Activated CD4-positive, CD25-positive, alpha-beta regulatory T cell treated with anti-CD3 and anti-CD28 coated beads, Interleukin-2, amount 50 U/mL, for 24 hours (primary cell): Measurements from ENCODE around the gene TMEM108.
A peak's percentile ranks its signal among the peaks of the same experiment; 100 is the strongest.

Source experiments
- ATAC-seq, 2 donors: fragments of 150-1000 bp; cut with Tn5 transposase; one replicate each; pipeline ENCODE4 v1.10.0; 2021; ENCODE audit warnings: mild to moderate bottlenecking in 1 of 2, moderate library complexity in 1 of 2

TMEM108 gene

GRCh38 chr3:133429063-133429462 is 390.9 kb downstream of the TMEM108 start:
- ATAC-seq = no peak

GRCh38 chr3:133439563-133439962 is 401.4 kb downstream of the TMEM108 start:
- ATAC-seq = no peak

GRCh38 chr3:133440652-133441051 is 402.5 kb downstream of the TMEM108 start:
- ATAC-seq = no peak

- ATAC-seq = peak; percentile 64 to 70
These were observed 403.7 kb downstream of the TMEM108 start for GRCh38 chr3:133441867-133442270.

GRCh38 chr3:133442518-133442917 is 404.3 kb downstream of the TMEM108 start:
- peak; percentile 14 to 30 for ATAC-seq

- peak in 1 of 2 donors; percentile 4 for ATAC-seq
These were observed 405.6 kb downstream of the TMEM108 start for GRCh38 chr3:133443649-133444422.

GRCh38 chr3:133444423-133444774 is 406.2 kb downstream of the TMEM108 start:
- no peak for ATAC-seq

- no peak for ATAC-seq
These were observed 406.9 kb downstream of the TMEM108 start for GRCh38 chr3:133445108-133445507.
